Measurements from ENCODE around the gene NLK.
A peak's percentile ranks its signal among the peaks of the same experiment; 100 is the strongest.

The NLK gene

GRCh38 chr17:28133562-28133970 lies 91.1 kb downstream of the NLK start:
- in situ Hi-C loops (cut with HindIII; ENCODE audit: low sequenced_read_pairs): no loop called here
- no peak overlapping the region for H3K4me3 ChIP-seq (ENCODE audit: low read depth, low read length)
- peak; percentile 28 for DNase-seq (ENCODE audit: low read depth)
- TF ChIP-seq, protein P1, sequence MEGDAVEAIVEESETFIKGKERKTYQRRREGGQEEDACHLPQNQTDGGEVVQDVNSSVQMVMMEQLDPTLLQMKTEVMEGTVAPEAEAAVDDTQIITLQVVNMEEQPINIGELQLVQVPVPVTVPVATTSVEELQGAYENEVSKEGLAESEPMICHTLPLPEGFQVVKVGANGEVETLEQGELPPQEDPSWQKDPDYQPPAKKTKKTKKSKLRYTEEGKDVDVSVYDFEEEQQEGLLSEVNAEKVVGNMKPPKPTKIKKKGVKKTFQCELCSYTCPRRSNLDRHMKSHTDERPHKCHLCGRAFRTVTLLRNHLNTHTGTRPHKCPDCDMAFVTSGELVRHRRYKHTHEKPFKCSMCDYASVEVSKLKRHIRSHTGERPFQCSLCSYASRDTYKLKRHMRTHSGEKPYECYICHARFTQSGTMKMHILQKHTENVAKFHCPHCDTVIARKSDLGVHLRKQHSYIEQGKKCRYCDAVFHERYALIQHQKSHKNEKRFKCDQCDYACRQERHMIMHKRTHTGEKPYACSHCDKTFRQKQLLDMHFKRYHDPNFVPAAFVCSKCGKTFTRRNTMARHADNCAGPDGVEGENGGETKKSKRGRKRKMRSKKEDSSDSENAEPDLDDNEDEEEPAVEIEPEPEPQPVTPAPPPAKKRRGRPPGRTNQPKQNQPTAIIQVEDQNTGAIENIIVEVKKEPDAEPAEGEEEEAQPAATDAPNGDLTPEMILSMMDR (IDR thresholded peaks at IDR 0.05; ENCODE audit: low read depth, low read length, missing control alignments): no peak

DNA sequence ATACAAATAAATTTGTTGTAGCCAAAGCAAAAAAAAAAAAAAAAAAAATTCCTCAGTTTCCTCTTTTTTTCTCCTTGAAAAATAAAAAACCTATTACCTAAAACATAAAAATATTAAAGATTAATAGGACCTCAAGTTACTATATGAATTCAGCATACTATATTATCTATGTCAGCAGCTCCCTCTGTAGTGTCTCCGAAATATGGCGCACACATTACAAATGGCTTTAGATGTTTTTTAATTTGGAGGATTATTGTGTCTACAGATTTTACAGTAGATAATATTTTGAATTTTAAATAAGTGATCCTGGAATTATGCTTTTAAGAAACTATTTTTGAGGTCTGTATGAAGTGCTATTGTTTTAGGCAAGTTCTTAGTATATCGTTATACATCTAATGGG lies 94.4 kb downstream of the NLK start:
- TF ChIP-seq, protein P1 (IDR thresholded peaks at IDR 0.05; ENCODE audit: low read depth, low read length, missing control alignments): no peak
- DNase-seq (ENCODE audit: low read depth): no peak
- in situ Hi-C loops (cut with HindIII; ENCODE audit: low sequenced_read_pairs): no loop called here
- no peak overlapping the region for H3K4me3 ChIP-seq (ENCODE audit: low read depth, low read length)

GRCh38 chr17:28139822-28140221 lies 97.3 kb downstream of the NLK start:
- TF ChIP-seq, protein P1 (IDR thresholded peaks at IDR 0.05; ENCODE audit: low read depth, low read length, missing control alignments): no peak
- no peak for DNase-seq (ENCODE audit: low read depth)
- H3K4me3 ChIP-seq (ENCODE audit: low read depth, low read length): no peak overlapping the region
- in situ Hi-C loops (cut with HindIII; ENCODE audit: low sequenced_read_pairs): loop anchor here (5.0 kb wide), 1 partner anchor 37 kb away; no protein-coding TSS in a partner anchor

- in situ Hi-C loops (cut with HindIII; ENCODE audit: low sequenced_read_pairs): loop anchor here (5.0 kb wide), 1 partner anchor 36 kb away; no protein-coding TSS in a partner anchor
- TF ChIP-seq, protein P1 (IDR thresholded peaks at IDR 0.05; ENCODE audit: low read depth, low read length, missing control alignments): no peak
- H3K4me3 ChIP-seq (ENCODE audit: low read depth, low read length): no peak overlapping the region
- DNase-seq (ENCODE audit: low read depth): no peak
These were observed 98.8 kb downstream of the NLK start for GRCh38 chr17:28141313-28141712.

DNA sequence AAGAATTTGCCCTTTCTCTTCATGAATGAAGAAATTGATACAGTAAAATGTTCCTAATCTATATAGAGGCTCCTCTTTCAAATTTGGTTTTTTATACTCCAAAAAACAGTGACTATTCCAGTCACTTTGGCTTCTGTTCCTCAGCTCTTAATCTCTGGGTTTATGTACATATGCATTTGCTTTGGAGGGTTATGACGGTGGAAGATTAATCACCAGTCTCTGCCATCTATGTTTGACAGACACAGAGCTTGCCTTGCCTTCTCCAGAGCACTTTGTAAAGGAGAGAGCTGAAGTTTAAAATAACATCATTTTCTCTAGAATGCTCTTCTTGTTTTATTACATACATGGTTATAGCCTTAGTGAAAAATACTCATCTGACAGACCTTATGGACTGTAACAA lies 99.3 kb downstream of the NLK start:
- no peak for DNase-seq (ENCODE audit: low read depth)
- TF ChIP-seq, protein P1 (IDR thresholded peaks at IDR 0.05; ENCODE audit: low read depth, low read length, missing control alignments): no peak
- in situ Hi-C loops (cut with HindIII; ENCODE audit: low sequenced_read_pairs): loop anchor here (5.0 kb wide), 1 partner anchor 36 kb away; no protein-coding TSS in a partner anchor
- no peak overlapping the region for H3K4me3 ChIP-seq (ENCODE audit: low read depth, low read length)

GRCh38 chr17:28142305-28142704 lies 99.8 kb downstream of the NLK start:
- in situ Hi-C loops (cut with HindIII; ENCODE audit: low sequenced_read_pairs): loop anchor here (5.0 kb wide), 1 partner anchor 35 kb away; no protein-coding TSS in a partner anchor
- DNase-seq (ENCODE audit: low read depth): no peak
- no peak overlapping the region for H3K4me3 ChIP-seq (ENCODE audit: low read depth, low read length)
- TF ChIP-seq, protein P1 (IDR thresholded peaks at IDR 0.05; ENCODE audit: low read depth, low read length, missing control alignments): no peak
